ENCODE data around the gene ZNF502. TPM values are rescaled to one million over a fixed set of nuclear protein-coding genes. Genes with fewer than 3 reads are reported as not detected.

Gene ZNF502
- total RNA-seq, 2 experiments from 2014 or later = 2.0 to 2.3 TPM

DNA sequence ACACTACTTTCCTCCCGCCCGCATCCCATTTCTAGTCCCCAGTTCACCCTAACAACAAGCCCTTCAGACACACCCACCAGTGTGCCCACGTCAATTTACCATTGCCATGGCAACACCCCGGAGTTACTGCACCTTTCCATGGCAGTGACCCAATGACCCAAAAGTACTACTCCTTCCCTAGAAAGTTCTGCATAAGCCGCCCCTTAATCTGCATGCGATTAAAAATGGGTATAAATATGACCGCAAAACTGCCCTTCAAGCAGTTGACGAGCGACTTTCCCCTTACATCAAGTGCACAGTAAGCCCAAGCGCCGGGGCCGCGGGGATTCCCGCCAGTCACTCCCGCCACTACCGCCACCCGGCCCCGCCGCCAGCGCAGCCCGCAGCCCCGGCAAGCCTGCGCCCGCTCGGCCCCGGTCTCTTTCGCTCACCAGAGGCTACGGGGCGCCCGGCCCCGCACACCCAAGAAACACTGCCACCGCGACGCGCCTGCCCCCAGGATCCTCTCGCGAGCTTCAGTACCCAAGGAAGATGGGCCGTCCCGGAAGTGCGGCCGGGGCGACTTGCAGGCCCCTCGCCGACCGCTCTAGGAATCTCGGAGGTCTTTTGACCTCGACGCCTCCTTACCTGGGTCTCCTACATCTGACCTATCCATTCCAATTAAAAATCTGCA is 27.2 kb upstream of the ZNF502 start:
- DNase-seq = peak; percentile 86
- ChIA-PET POLR2A (interaction anchor here (0.8 to 1.0 kb wide), 2 partner anchors 44 to 61 kb away, joined by 3 read pairs; partner anchors contain the start of genes ZNF197 and ZNF501), CTCF (no interaction called here)
- TF ChIP-seq, protein P1, sequence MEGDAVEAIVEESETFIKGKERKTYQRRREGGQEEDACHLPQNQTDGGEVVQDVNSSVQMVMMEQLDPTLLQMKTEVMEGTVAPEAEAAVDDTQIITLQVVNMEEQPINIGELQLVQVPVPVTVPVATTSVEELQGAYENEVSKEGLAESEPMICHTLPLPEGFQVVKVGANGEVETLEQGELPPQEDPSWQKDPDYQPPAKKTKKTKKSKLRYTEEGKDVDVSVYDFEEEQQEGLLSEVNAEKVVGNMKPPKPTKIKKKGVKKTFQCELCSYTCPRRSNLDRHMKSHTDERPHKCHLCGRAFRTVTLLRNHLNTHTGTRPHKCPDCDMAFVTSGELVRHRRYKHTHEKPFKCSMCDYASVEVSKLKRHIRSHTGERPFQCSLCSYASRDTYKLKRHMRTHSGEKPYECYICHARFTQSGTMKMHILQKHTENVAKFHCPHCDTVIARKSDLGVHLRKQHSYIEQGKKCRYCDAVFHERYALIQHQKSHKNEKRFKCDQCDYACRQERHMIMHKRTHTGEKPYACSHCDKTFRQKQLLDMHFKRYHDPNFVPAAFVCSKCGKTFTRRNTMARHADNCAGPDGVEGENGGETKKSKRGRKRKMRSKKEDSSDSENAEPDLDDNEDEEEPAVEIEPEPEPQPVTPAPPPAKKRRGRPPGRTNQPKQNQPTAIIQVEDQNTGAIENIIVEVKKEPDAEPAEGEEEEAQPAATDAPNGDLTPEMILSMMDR (IDR thresholded peaks at IDR 0.05) = no peak
- Mint-ChIP-seq H3K9me3 (peaks cover 42% of the 10 kb centered on the region), H3K36me3 (ENCODE audit: low read depth) (peaks cover 42% of the 10 kb centered on the region), H3K4me1 (ENCODE audit: low read depth) (peaks cover 12% of the 10 kb centered on the region), H3K27me3 (peaks cover 13% of the 10 kb centered on the region), H3K27ac (peak overlapping the region; percentile 73), H3K4me3 (peak overlapping the region; percentile 76)
- ATAC-seq = peak; percentile 95
- intact Hi-C loops (cut with micrococcal nuclease) = no loop called here

DNA sequence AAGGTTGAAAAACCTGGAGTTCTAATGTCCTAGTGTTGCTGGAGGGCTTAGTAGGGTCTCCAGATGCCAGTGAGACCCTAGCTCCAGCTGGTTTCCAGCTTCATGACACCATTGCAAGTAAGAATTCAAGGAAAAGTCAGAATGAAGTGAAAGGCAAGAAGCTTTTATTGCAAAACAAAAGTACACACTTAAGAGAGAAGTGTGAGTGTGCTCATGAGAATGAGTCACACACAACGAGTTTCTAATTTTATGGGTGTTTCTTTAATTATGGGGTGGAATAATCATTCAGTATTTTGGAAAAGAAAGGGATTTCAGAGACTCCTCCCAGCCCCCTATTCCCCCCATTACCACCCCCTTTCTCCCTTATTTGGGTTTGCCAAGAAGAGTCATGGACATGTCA is 24.6 kb upstream of the ZNF502 start:
- Mint-ChIP-seq H3K27me3 (peaks cover 33% of the 10 kb centered on the region), H3K27ac (no peak overlapping the region), H3K36me3 (ENCODE audit: low read depth) (peaks cover 30% of the 10 kb centered on the region), H3K4me3 (no peak overlapping the region), H3K9me3 (peaks cover 28% of the 10 kb centered on the region), H3K4me1 (ENCODE audit: low read depth) (peaks cover 12% of the 10 kb centered on the region)
- POLR2A ChIA-PET = interaction anchor here (0.6 kb wide), 1 partner anchor 101 kb away, joined by 3 read pairs; no protein-coding TSS in a partner anchor
- intact Hi-C loops (cut with micrococcal nuclease) = no loop called here
- CTCF ChIA-PET = no interaction called here
- TF ChIP-seq, protein P1 (IDR thresholded peaks at IDR 0.05) = no peak
- no peak for ATAC-seq
- DNase-seq = no peak

DNA sequence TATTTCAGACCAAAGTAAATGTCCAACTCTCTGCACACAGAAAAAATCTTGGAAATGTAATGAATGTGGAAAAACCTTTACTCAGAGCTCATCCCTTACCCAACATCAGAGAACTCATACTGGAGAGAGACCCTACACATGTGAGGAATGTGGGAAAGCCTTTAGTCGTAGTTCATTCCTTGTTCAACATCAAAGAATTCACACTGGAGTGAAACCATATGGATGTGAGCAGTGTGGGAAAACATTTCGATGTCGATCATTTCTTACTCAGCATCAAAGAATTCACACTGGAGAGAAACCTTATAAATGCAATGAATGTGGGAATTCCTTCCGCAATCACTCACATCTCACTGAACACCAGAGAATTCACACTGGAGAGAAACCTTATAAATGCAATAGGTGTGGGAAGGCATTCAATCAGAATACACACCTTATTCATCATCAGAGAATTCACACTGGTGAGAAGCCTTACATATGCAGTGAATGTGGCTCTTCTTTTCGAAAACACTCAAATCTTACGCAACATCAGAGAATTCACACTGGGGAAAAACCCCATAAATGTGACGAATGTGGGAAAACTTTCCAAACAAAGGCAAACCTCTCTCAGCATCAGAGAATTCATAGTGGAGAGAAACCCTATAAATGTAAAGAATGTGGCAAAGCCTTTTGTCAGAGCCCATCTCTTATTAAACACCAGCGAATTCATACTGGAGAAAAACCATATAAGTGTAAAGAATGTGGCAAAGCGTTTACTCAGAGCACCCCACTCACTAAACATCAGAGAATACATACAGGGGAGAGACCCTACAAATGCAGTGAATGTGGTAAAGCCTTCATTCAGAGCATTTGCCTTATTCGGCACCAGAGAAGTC is 9.0 kb downstream of the ZNF502 start:
- Mint-ChIP-seq H3K4me3 (no peak overlapping the region), H3K4me1 (ENCODE audit: low read depth) (no peaks in the 10 kb centered on the region), H3K27me3 (no peaks in the 10 kb centered on the region), H3K9me3 (peaks cover 70% of the 10 kb centered on the region), H3K27ac (no peak overlapping the region), H3K36me3 (ENCODE audit: low read depth) (peaks cover 78% of the 10 kb centered on the region)
- POLR2A ChIA-PET = no interaction called here
- DNase-seq (no peak), ATAC-seq (no peak)
- CTCF ChIA-PET = no interaction called here
- intact Hi-C loops (cut with micrococcal nuclease) = no loop called here
- TF ChIP-seq, protein P1 (IDR thresholded peaks at IDR 0.05) = no peak

DNA sequence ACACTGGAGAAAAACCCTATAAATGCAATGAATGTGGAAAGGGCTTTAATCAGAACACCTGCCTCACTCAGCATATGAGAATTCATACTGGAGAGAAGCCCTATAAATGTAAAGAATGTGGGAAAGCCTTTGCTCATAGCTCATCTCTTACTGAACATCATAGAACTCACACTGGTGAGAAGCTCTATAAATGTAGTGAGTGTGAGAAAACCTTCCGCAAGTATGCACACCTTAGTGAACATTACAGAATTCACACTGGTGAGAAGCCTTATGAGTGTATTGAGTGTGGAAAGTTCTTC is 9.6 kb downstream of the ZNF502 start:
- ATAC-seq (no peak), DNase-seq (no peak)
- Mint-ChIP-seq H3K4me3 (no peak overlapping the region), H3K4me1 (ENCODE audit: low read depth) (no peaks in the 10 kb centered on the region), H3K27ac (no peak overlapping the region), H3K9me3 (peaks cover 68% of the 10 kb centered on the region), H3K27me3 (no peaks in the 10 kb centered on the region), H3K36me3 (ENCODE audit: low read depth) (peaks cover 73% of the 10 kb centered on the region)
- TF ChIP-seq, protein P1 (IDR thresholded peaks at IDR 0.05) = no peak
- POLR2A ChIA-PET = interaction anchor here (1.0 kb wide), 1 partner anchor 35 kb away, joined by 3 read pairs; no protein-coding TSS in a partner anchor
- intact Hi-C loops (cut with micrococcal nuclease) = no loop called here
- CTCF ChIA-PET = no interaction called here

All from activated CD8-positive, alpha-beta T cell treated with anti-CD3 and anti-CD28 coated beads for 36 hours (primary cell).